Measurements from ENCODE around the gene SMPD1. TPM values are rescaled to one million over a fixed set of nuclear protein-coding genes. Genes with fewer than 3 reads are reported as not detected.

Gene SMPD1
- total and polyA plus RNA-seq, 2 of the 8 experiments (the other 6 are each of a cell fraction or from before 2014, with no cell fraction given), result 1.9 to 2.4 TPM

GRCh38 chr11:6402561-6402981, 12.3 kb downstream of the SMPD1 start:
- H2BK120ac ChIP-seq (replicated peaks; ENCODE audit: low read depth, low read length), result no peak overlapping the region
- H2BK5ac ChIP-seq (ENCODE audit: low read depth, low read length), result no peak overlapping the region
- peaks cover 8 to 15% (median 10%) of the 10 kb centered on the region in 4 experiments for H3K4me1 ChIP-seq (replicated peaks in 1 of 4; ENCODE audit: control insufficient read depth in 3 of 4, insufficient read depth in 4 of 4, low read length in 3 of 4)
- no peak overlapping the region for H2BK12ac ChIP-seq (ENCODE audit: low read depth, low read length)
- CTCF ChIA-PET (ENCODE audit: partially characterized antibody), result interaction anchor here (0.7 to 9.5 kb wide), 9 partner anchors 10 to 103 kb away, joined by 3 to 79 read pairs (median 10); partner anchors contain the start of gene HPX
- H4K20me1 ChIP-seq (replicated peaks in 1 of 2; ENCODE audit: control insufficient read depth in 1 of 2, insufficient read depth in 2 of 2, low read length in 2 of 2), result peaks cover 2 to 12% of the 10 kb centered on the region in 2 experiments
- H2AFZ ChIP-seq (ENCODE audit: low read length), result no peak overlapping the region
- H3K4me3 ChIP-seq (ENCODE audit: extremely low read depth in 1 of 4, insufficient read depth in 2 of 4, low read depth in 3 of 4, low read length in 4 of 4), result no peak overlapping the region
- no peak overlapping the region for H4K8ac ChIP-seq (ENCODE audit: extremely low read depth, insufficient read depth, low read length)
- H2BK20ac ChIP-seq (ENCODE audit: low read length), result no peak overlapping the region
- no peak overlapping the region for H3K9ac ChIP-seq (replicated peaks in 1 of 4; ENCODE audit: extremely low read depth in 1 of 4, low read depth in 3 of 4, low read length in 3 of 4)
- H3K27ac ChIP-seq (ENCODE audit: low read depth, low read length), result no peak overlapping the region
- H3K4ac ChIP-seq (replicated peaks; ENCODE audit: insufficient read length, low read depth, low read length), result no peak overlapping the region
- no peak overlapping the region for H3K23ac ChIP-seq (ENCODE audit: insufficient read length)
- H3K23me2 ChIP-seq (ENCODE audit: low read depth, low read length), result no peaks in the 10 kb centered on the region
- peaks cover 0 to 2% (median 0%) of the 10 kb centered on the region in 4 experiments; a peak in 1 of 8 replicates for H3K36me3 ChIP-seq (ENCODE audit: control insufficient read depth in 2 of 4, insufficient read depth in 4 of 4, low read length in 3 of 4)
- H3K56ac ChIP-seq (replicated peaks; ENCODE audit: insufficient read length, low read depth, low read length), result no peak overlapping the region
- no peak overlapping the region for H3K18ac ChIP-seq (ENCODE audit: extremely low read depth, low read length)
- no peak overlapping the region for H4K5ac ChIP-seq (ENCODE audit: insufficient read length, low read depth, low read length)
- H2BK15ac ChIP-seq (ENCODE audit: low read length), result no peak overlapping the region
- FAIRE-seq (no peak), DNase-seq (ENCODE audit: low read depth in 1 of 2, low spot score in 2 of 2) (no peak)
- 90% methylated on average over 7 of the region's 7 CpGs; no CpG with 5 or more reads in 1 of the 2 experiments for whole genome bisulfite sequencing, 2 experiments (ENCODE audit: extremely low coverage in 1 of 2, insufficient coverage in 1 of 2, insufficient read length in 1 of 2, insufficient replicate concordance in 2 of 2, low coverage in 1 of 2, low lambda C conversion rate in 2 of 2, missing lambda C conversion rate in 1 of 2)
- no peak overlapping the region for H3K4me2 ChIP-seq (ENCODE audit: insufficient read depth in 1 of 2, low read depth in 2 of 2, low read length in 2 of 2)
- no peaks in the 10 kb centered on the region for H3K79me1 ChIP-seq (ENCODE audit: low read depth, low read length)
- no peak overlapping the region for H2AK5ac ChIP-seq (ENCODE audit: low read depth, low read length)
- no peaks in the 10 kb centered on the region for H3K9me3 ChIP-seq (ENCODE audit: insufficient read depth in 2 of 2, low read depth in 1 of 2, low read length in 1 of 2)
- H4K91ac ChIP-seq (replicated peaks; ENCODE audit: insufficient read length, low read length), result no peak overlapping the region
- H3K79me2 ChIP-seq (ENCODE audit: control insufficient read depth in 1 of 2, insufficient read depth in 2 of 2, low read length in 2 of 2), result no peaks in the 10 kb centered on the region
- no peaks in the 10 kb centered on the region for H3K27me3 ChIP-seq (replicated peaks in 1 of 4; ENCODE audit: control insufficient read depth in 3 of 4, extremely low read depth in 1 of 4, insufficient read depth in 3 of 4, low read length in 3 of 4)
- TF ChIP-seq CTBP2 (IDR thresholded peaks at IDR 0.05; ENCODE audit: borderline replicate concordance, insufficient read depth, insufficient read length, low read length) (no peak), RXRA (IDR thresholded peaks at IDR 0.05; ENCODE audit: insufficient read depth, low read depth, low read length) (no peak), CEBPB (IDR thresholded peaks at IDR 0.05; ENCODE audit: low read depth, low read length) (no peak)
- POLR2A ChIA-PET (ENCODE audit: partially characterized antibody), result interaction anchor here (0.8 to 1.9 kb wide), 3 partner anchors 9 to 17 kb away, joined by 3 to 9 read pairs (median 5); partner anchors contain the start of gene SMPD1
- no peak overlapping the region for H3K14ac ChIP-seq (ENCODE audit: insufficient read length)
